CD4-positive, alpha-beta T cell treated with Interleukin-21 for 1 hour (primary cell): Measurements from ENCODE around the gene TRAPPC6A.
A peak's percentile ranks its signal among the peaks of the same experiment; 100 is the strongest.

Experiments used
- DNase-seq: peaks from one replicate; pipeline ENCODE4 v3.0.0-alpha.2; 2020

The TRAPPC6A gene

DNA sequence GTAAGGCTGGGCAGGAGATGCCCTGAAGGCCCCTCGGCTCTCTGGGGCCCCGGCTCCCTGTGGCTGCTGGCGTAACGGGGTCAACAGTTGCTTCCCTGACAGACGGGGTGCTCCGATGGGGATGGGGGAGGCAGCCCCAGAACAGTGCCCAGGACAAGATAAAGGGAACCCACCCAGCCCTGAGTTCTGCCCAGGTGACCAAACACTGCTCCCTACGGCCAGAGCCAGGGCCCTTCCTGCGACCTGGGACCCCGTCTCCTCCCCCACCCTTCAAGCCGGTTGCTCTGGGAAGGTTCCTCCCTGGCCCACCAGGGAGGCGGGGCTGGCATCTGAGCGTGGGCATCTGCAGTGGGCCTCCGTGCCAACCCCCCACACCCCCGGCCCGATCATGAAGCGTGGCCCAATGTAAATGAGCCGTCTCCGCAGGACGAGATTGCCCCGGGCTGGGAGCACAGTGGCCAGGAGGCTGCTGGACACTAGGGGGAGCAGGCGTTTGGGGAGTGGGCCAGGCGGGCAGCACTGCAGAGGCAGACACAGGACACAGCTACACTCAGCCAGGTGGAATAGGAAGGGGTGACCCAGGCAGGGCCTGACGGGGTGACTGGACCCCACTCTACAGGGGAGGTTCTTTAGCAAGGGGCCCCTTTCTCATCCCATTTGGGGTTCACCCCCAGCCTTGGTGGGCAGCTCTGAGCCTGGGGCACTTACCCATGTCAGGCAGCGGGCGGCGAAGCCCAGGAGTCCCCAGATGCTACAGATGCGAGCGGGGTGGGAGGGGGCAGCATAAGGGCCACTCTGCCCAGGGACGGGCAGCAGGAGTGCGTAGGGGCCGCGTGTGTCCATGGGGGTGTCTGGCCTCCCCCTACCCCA, 16.1 kb downstream of the TRAPPC6A start:
- no peak for DNase-seq

GRCh38 chr19:45160870-45161737, 16.9 kb downstream of the TRAPPC6A start, which contains the start of gene NKPD1:
Gene NKPD1 (minus strand): TSS chr19:45160982. CDS start chr19:45160150, 832 bp downstream.
- DNase-seq = no peak

GRCh38 chr19:45159971-45160324, 18.1 kb downstream of the TRAPPC6A start:
- no peak for DNase-seq

- DNase-seq = no peak
Measured at GRCh38 chr19:45159210-45159970, 18.6 kb downstream of the TRAPPC6A start.

- no peak for DNase-seq
Measured at GRCh38 chr19:45158503-45159209, 19.4 kb downstream of the TRAPPC6A start.

GRCh38 chr19:45156751-45157150, 21.3 kb downstream of the TRAPPC6A start:
- DNase-seq = no peak

DNA sequence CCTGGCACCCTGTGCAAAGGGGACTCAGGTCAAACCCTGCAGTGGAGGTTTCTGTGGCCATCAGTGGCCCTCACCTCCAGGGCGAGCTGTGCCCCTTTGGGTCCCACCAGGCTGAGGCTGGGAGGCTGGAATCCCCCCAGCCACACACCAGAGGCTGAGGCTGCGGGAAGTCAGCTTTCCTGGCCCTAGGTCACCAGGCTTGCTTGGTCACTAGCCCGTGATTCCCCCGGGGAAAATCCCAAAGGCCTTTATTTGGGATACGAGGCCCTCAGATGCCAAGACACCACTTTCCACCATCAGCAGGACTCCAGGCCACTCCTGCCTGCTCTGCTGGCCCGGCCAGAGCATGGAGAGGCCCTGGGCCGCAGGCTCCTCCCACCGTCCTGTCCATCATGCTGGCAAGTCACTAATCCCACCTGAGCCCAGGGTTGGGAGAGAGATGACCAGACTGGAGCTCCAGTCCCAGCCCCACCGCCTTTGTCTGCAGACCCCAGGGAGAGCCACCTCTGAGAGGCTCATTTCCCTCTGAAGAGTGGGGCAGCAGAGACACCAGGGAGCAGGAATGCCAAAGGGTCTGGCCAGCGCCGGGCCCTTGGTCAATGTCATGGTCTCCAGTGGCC, 21.9 kb downstream of the TRAPPC6A start:
- DNase-seq = no peak

- DNase-seq = no peak
Measured at GRCh38 chr19:45154064-45154827, 23.8 kb downstream of the TRAPPC6A start.

- peak; percentile 41 for DNase-seq
Measured at GRCh38 chr19:45153339-45154063, 24.5 kb downstream of the TRAPPC6A start.

DNA sequence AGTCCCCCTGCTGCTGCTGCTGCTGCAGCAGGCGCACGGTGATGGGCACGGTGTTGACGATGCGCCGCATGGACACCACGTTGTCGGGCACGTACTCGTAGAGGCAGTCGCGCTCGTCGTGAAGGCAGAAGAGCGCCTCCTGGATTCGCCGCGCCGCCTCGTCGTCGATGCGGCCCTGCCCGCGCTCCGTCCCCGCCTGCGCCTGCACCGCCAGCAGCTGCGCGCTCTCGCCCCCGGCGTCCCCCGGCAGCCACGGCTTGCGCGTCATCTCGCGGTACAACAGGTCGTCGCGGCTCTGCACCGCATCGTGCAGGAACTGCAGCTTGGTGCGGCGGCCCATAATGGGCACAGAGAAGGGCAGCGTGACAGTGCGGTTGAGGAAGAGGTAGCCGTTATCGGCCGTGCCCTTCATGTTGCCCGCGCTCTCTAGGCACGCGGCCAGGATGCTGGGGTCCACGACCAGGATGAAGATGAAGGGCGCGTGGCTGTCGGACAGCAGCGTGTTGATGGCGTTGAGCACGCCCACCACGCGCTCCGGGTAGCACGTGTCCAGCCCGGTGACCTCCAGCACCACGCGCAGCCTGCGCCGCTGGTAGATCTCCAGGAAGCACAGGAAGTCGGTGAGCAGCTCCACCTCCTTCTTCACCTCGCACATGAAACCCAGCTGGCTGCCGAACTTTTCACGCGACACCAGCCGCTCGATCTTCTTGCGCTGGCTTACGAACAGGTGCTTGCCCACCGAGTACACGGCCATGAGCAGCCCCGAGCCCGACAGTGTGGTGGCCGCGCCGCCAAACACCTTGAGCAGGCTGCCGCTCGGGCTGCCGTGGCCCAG, 25.3 kb downstream of the TRAPPC6A start:
- DNase-seq = peak; percentile 61

DNA sequence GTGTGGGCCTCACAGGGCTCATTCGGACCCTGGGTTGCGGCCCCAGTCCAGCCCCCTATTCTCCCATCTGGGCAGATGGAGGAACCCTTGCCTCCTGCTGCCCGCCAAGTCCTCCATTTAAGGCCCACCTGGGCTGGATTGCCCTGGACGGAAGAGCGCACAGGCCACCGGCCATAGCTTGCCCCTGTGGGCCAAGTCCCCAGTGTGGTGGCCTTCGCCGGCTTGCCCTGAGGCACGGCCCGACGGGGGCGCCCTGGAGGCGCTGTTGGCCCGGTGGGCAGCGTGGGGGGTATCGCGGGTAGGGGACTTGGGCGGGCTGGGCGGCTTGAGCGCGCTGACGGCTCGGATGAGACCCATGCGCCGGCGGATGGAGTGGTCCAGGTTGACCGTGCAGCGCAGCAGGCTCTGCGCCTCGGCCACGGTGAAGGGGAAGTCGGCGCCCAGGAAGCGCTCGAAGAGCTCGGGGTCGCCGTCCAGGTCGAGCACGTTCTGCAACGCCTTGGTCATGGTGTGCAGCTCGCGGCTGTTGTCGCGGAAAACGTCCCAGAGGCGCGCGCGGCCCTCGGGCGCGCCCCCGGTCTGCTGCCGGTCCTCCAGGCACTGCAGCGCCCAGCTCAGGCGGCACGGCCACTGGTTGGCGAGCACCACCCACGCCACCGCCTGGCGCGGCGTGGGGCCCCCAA, 26.1 kb downstream of the TRAPPC6A start:
- DNase-seq = no peak

GRCh38 chr19:45151320-45151719, 26.7 kb downstream of the TRAPPC6A start:
- DNase-seq = no peak

DNA sequence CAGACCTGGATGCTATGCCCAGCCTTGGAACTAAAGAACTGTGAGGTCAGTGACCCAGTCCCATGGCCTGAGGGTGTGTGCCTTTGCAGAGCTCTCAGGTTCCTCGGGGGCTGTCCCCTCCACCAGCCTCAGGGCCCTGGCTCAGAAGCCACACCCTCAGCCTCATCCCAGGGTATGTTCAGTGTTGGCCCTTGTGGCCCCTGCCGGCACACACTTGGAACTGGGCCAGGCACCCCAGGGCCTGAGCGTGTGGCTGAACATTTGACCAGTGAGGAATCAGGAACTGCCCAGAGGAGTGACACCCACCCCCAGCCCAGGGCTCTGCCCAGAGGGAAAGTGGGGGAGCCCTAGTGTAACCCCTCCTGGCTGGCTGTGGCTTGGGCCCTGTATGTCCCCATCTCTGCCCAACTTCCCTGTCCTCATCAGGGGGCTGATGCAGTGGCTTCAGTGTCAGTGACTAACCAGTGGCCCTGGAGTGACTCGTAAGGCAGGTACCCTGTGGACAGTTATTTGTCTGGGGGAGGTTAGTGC, 27.2 kb downstream of the TRAPPC6A start:
- no peak for DNase-seq

DNA sequence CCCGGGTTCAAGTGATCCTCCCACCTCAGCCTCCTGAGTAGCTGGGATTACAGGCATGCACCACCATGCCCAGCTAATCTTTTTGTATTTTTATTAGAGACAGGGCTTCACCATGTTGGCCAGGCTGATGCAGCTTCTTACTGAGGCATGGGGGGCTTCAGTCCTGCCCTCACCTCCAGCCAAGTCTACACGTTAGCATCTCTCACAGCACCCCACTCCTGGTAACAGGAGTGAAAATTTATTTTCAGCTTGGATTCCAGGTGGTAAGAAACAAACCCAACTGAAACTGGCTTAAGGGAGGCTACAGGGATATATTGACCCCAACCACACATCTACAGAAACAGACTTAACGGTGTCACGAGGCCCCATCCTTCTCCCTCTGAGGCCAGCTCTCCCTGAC, 27.9 kb downstream of the TRAPPC6A start:
- DNase-seq = no peak

DNA sequence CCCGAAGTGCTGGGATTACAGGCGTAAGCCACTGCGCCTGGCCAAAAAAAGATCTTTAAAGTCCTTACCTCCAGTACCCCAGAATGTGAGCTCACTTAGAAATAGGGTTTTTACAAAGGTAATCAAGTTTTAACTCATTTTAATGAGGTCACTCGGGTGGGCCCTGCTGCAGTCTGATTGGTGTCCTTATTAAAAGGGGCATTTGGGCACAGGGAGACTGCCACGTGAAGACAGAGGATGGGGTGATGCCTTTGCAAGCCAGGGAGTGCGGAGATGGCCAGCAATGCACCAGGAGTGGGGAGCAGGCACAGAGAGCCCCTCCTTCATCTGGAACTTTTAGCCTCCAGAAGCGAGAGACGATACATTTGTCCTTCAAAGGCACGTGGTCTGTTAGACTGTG, 28.9 kb downstream of the TRAPPC6A start:
- no peak for DNase-seq

- no peak for DNase-seq
Measured at GRCh38 chr19:45147835-45148676, 30.0 kb downstream of the TRAPPC6A start.

DNA sequence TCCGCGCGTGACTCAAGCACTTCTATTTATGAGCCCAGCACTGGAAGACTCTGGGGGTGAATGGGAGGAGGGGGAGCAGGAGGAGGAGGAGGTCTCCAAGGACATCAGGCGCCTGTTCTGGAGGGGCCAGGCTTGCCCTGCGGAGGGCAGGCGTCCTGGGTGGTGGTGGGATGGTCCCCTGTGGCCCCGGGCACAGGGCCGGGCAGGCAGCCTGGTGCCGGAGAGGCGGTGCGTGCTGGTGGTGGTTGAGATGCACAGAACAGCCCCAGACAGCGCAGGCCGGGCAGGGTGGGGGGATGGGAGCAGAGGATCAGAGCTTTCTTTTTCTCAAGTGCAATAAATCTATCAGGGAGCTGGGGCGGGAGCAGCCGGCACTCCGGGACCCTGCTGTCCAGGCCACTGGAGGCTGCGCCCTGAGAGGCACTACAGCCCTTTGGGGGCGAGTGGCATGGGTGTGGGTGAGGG, 31.3 kb downstream of the TRAPPC6A start:
- no peak for DNase-seq

GRCh38 chr19:45146251-45146650, 31.8 kb downstream of the TRAPPC6A start:
- no peak for DNase-seq
